AG04449 (cell line): Measurements from ENCODE around the gene FAM120A.

ENCODE experiments used
- CTCF ChIA-PET: fragments of 350-600 bp; formaldehyde crosslinking; extraction: SDS; loops from one replicate; lab custom pipeline; 2021; ENCODE audit warnings: antibody characterized with exemption; lab: Yijun Ruan, JAX
- POLR2A ChIA-PET: fragments of 400-600, 350-600 bp; formaldehyde crosslinking; extraction: SDS; loops from one replicate; lab custom pipeline; 2020; ENCODE audit warnings: antibody characterized with exemption, inconsistent platforms; lab: Yijun Ruan, JAX
- DNase-seq: peaks from one replicate; pipeline ENCODE4 v3.0.0-alpha.2; 2010; ENCODE audit warnings: low read depth, low spot score
- H3K4me3 ChIP-seq: 2 replicates; pipeline ENCODE4 v1.5.1; 2011; ENCODE audit warnings: low read depth, mild to moderate bottlenecking, control low read depth, low read length
- CTCF ChIP-seq: IDR thresholded peaks from one replicate; pipeline ENCODE4 v1.5.1; 2011; ENCODE audit warnings: mild to moderate bottlenecking, moderate library complexity, low read length, control low read depth, inconsistent platforms; ENCODE audit not compliant: insufficient read depth; ENCODE audit errors: missing control alignments

The FAM120A gene

GRCh38 chr9:93580654-93581380 lies 129.3 kb downstream of the FAM120A start:
- TF ChIP-seq CTCF: no peak
- ChIA-PET POLR2A (no interaction called here), CTCF (interaction anchor here (1.4 to 2.4 kb wide), 2 partner anchors 11 to 14 kb away, joined by 3 to 15 read pairs; no protein-coding TSS in a partner anchor)
- DNase-seq: no peak
- H3K4me3 ChIP-seq: no peak overlapping the region

GRCh38 chr9:93582115-93582514 lies 130.6 kb downstream of the FAM120A start:
- CTCF ChIA-PET: interaction anchor here (1.4 kb wide), 1 partner anchor 16 kb away, joined by 8 read pairs; no protein-coding TSS in a partner anchor
- POLR2A ChIA-PET: no interaction called here
- no peak for TF ChIP-seq CTCF

DNA sequence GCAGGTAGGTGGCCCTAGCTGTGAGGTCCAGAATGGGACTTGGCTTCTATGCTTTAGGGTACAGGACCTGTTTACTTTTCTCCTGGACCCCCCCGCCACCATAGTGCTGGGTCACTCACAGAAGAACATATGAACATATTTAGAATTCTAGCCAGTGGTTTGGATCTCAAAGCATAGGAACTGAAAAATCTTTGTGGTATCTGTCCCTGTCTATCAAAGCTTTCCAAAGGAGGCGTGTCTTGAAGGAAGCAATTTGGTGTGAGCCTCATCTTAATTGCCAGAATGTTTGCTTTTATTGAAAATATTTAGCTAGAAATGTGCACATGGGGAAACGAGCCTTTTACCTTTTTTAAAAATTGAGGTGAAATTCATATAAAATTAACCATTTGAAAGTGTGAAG lies 131.1 kb downstream of the FAM120A start:
- no peak for TF ChIP-seq CTCF
- ChIA-PET CTCF (interaction anchor here (1.4 kb wide), 1 partner anchor 16 kb away, joined by 8 read pairs; no protein-coding TSS in a partner anchor), POLR2A (no interaction called here)
- H3K4me3 ChIP-seq: no peak overlapping the region
- no peak for DNase-seq

More at GRCh38 chr9:93582115-93582514, 130.6 kb downstream of the FAM120A start:
- DNase-seq: no peak
- no peak overlapping the region for H3K4me3 ChIP-seq

GRCh38 chr9:93585259-93585658 lies 133.8 kb downstream of the FAM120A start:
- ChIA-PET POLR2A (no interaction called here), CTCF (no interaction called here)
- H3K4me3 ChIP-seq: no peak overlapping the region
- no peak for TF ChIP-seq CTCF
- DNase-seq: no peak

GRCh38 chr9:93585695-93586094 lies 134.2 kb downstream of the FAM120A start:
- H3K4me3 ChIP-seq: no peak overlapping the region
- CTCF ChIA-PET: no interaction called here
- no peak for TF ChIP-seq CTCF
- POLR2A ChIA-PET: no interaction called here
- no peak for DNase-seq

DNA sequence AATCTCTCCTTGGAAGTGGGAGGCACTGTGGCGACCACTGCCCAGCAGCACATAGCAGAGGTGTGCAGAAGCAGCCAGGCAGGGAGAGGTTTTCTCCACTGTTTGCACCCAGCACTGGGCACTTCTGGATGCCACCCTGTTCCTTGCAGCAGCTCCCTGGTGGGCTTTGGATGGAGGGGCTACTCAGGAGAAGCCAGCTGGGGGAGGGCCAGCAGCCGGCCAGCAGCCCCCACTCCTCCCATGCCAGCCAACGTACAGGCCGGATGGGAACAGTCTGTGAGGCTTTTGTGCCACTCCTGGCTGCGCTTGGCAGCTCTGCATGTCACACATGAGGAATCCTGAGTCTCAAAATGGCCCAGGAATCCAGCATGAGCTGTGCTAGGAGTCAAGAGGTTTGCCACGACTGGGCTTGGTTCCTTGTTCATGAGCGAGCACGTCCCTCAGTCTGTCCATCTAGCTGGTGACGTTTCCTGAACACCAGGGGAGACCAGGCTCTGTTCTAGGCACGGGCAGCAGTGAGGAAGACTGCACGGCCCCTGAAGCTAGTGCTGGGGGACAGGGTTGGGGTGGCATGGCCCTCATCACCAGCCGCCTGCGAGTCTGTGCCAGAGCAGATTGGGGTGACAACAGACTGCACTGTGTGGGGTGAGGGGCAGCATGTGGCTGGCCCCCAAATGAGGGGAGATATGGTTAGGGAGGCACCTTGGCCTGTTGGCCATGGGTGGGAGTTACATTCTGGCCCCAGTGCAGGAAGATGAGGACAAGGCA lies 135.0 kb downstream of the FAM120A start:
- H3K4me3 ChIP-seq: no peak overlapping the region
- ChIA-PET POLR2A (no interaction called here), CTCF (interaction anchor here (0.8 kb wide), 1 partner anchor 8 kb away, joined by 3 read pairs; no protein-coding TSS in a partner anchor)
- no peak for TF ChIP-seq CTCF
- DNase-seq: no peak
